IPS DF 19.7 (cell line): ENCODE results near the gene ITGA11.
"Not testable (repeated sequence)": the region's sequence is repeated elsewhere in the genome, so short reads cannot be mapped to it uniquely, and the experiment has no call there.

Experiments used
- DNase-seq: peaks from one replicate; pipeline ENCODE4 v3.0.0-alpha.2; 2013; ENCODE audit warnings: low read depth, low spot score

ITGA11 gene

GRCh38 chr15:68409736-68410370, 22.1 kb downstream of the ITGA11 start:
- no peak for DNase-seq

GRCh38 chr15:68408971-68409370, 23.0 kb downstream of the ITGA11 start:
- no peak for DNase-seq

- no peak for DNase-seq
These were observed 23.8 kb downstream of the ITGA11 start for GRCh38 chr15:68407886-68408881.

- DNase-seq = no peak
These were observed 24.6 kb downstream of the ITGA11 start for GRCh38 chr15:68407141-68407885.

- DNase-seq = no peak
These were observed 26.3 kb downstream of the ITGA11 start for GRCh38 chr15:68405378-68406250.

GRCh38 chr15:68404056-68404798, 27.7 kb downstream of the ITGA11 start:
- DNase-seq = no peak

GRCh38 chr15:68403161-68403941, 28.6 kb downstream of the ITGA11 start:
- DNase-seq = no peak

GRCh38 chr15:68402432-68403160, 29.4 kb downstream of the ITGA11 start:
- no peak for DNase-seq

GRCh38 chr15:68401496-68402431, 30.2 kb downstream of the ITGA11 start:
- DNase-seq = no peak

- no peak for DNase-seq
These were observed 31.9 kb downstream of the ITGA11 start for GRCh38 chr15:68400066-68400456.

GRCh38 chr15:68399096-68400065, 32.6 kb downstream of the ITGA11 start:
- no peak for DNase-seq

- not testable (repeated sequence) for DNase-seq
These were observed 34.0 kb downstream of the ITGA11 start for GRCh38 chr15:68397999-68398398.

GRCh38 chr15:68396068-68396467, 35.9 kb downstream of the ITGA11 start:
- no peak for DNase-seq

- no peak for DNase-seq
These were observed 40.8 kb downstream of the ITGA11 start for GRCh38 chr15:68391121-68391520.

- DNase-seq = no peak
These were observed 41.8 kb downstream of the ITGA11 start for GRCh38 chr15:68389936-68390817.
